Thoracic aorta (tissue), 2 donors: ENCODE results near the gene DCBLD1. TPM values are rescaled to one million over a fixed set of nuclear protein-coding genes. Genes with fewer than 3 reads are reported as not detected.

Experiments used
- ATAC-seq: fragments of 150-250 bp; one replicate; pipeline ENCODE4 v1.8.0; 2017; ENCODE audit warnings: low read depth; ENCODE audit not compliant: insufficient number of reproducible peaks, low FRiP score
- DNase-seq: peaks from one replicate; pipeline ENCODE4 v3.0.0-alpha.2; 2020; ENCODE audit warnings: low spot score
- H3K27ac ChIP-seq, 2 donors: fragments of 200-600 bp; sonication (generic); 1 replicate in 1 of 2; 2 replicates in 1 of 2; pipeline ENCODE4 v1.5.1; 2016; ENCODE audit warnings: mild to moderate bottlenecking in 2 of 2, moderate library complexity in 2 of 2
- H3K27me3 ChIP-seq: fragments of 200-600 bp; sonication (generic); replicated peaks from 2 replicates; pipeline ENCODE4 v1.6.0; 2016; ENCODE audit warnings: mild to moderate bottlenecking; ENCODE audit not compliant: insufficient read depth
- H3K36me3 ChIP-seq: fragments of 200-600 bp; sonication (generic); one replicate; pipeline ENCODE4 v1.5.1; 2016
- H3K4me1 ChIP-seq, 2 donors: fragments of 200-600 bp; sonication (generic); 1 replicate in 1 of 2; 2 replicates in 1 of 2; pipeline versions ENCODE4 v1.5.1 to v1.6.0; 2016; ENCODE audit warnings: low read depth in 2 of 2, mild to moderate bottlenecking in 1 of 2; ENCODE audit not compliant: control insufficient read depth in 1 of 2
- H3K4me3 ChIP-seq: fragments of 200-600 bp; sonication (generic); 2 replicates; pipeline ENCODE4 v1.5.1; 2016; ENCODE audit warnings: mild to moderate bottlenecking
- H3K9me3 ChIP-seq: fragments of 200-600 bp; sonication (generic); 2 replicates; pipeline ENCODE4 v1.5.1; 2016
- CTCF ChIP-seq: fragments of 200-600 bp; sonication (generic); IDR thresholded peaks from one replicate; pipeline ENCODE4 v1.5.1; 2019; ENCODE audit warnings: antibody characterized with exemption
- total RNA-seq, 2 donors: library from RNA; depleted of rRNA; stranded (reverse); fragments of >200 nt; gene quantifications; one replicate each; pipeline versions ENCODE4 v1.1.0 to v1.2.3, GENCODE V29; 2016

The DCBLD1 gene
- total RNA-seq, 2 donors from 2014 or later: 6.4 to 33.2 TPM

- Histone ChIP-seq H3K4me1 (peaks cover 20 to 39% of the 10 kb centered on the region in 2 donors), H3K4me3 (peak overlapping the region; percentile 18), H3K36me3 (no peaks in the 10 kb centered on the region), H3K27ac (peak overlapping the region; percentile 11 to 68), H3K9me3 (no peaks in the 10 kb centered on the region), H3K27me3 (no peaks in the 10 kb centered on the region)
- ATAC-seq (no peak), DNase-seq (no peak)
- no peak for TF ChIP-seq CTCF
Observed at GRCh38 chr6:117498159-117498558, 15.7 kb downstream of the DCBLD1 start.

GRCh38 chr6:117501722-117502121 is 19.2 kb downstream of the DCBLD1 start:
- no peak overlapping the region for H3K27ac ChIP-seq

GRCh38 chr6:117502580-117502979 is 20.1 kb downstream of the DCBLD1 start:
- no peaks in the 10 kb centered on the region for H3K36me3 ChIP-seq
- DNase-seq (no peak), ATAC-seq (no peak)
- H3K27me3 ChIP-seq: no peaks in the 10 kb centered on the region
- no peaks in the 10 kb centered on the region for H3K9me3 ChIP-seq
- no peak overlapping the region for H3K4me3 ChIP-seq
- H3K27ac ChIP-seq: no peak overlapping the region
- no peak for TF ChIP-seq CTCF
- peaks cover 14 to 27% of the 10 kb centered on the region in 2 donors for H3K4me1 ChIP-seq

More at GRCh38 chr6:117501722-117502121, 19.2 kb downstream of the DCBLD1 start:
- no peaks in the 10 kb centered on the region for H3K9me3 ChIP-seq
- no peaks in the 10 kb centered on the region for H3K27me3 ChIP-seq
- TF ChIP-seq CTCF: no peak
- peaks cover 16 to 28% of the 10 kb centered on the region in 2 donors for H3K4me1 ChIP-seq
- H3K36me3 ChIP-seq: no peaks in the 10 kb centered on the region
- no peak overlapping the region for H3K4me3 ChIP-seq
- no peak for DNase-seq
- ATAC-seq: no peak

GRCh38 chr6:117503211-117503610 is 20.7 kb downstream of the DCBLD1 start:
- Histone ChIP-seq H3K27me3 (no peaks in the 10 kb centered on the region), H3K27ac (no peak overlapping the region), H3K4me1 (peaks cover 12 to 22% of the 10 kb centered on the region in 2 donors), H3K4me3 (no peak overlapping the region), H3K36me3 (no peaks in the 10 kb centered on the region), H3K9me3 (no peaks in the 10 kb centered on the region)
- TF ChIP-seq CTCF: no peak
- ATAC-seq: no peak
- DNase-seq: no peak

GRCh38 chr6:117504478-117505144 is 22.1 kb downstream of the DCBLD1 start:
- Histone ChIP-seq H3K27ac (no peak overlapping the region), H3K27me3 (no peaks in the 10 kb centered on the region), H3K4me3 (no peak overlapping the region), H3K4me1 (peaks cover 7 to 14% of the 10 kb centered on the region in 2 donors), H3K9me3 (no peaks in the 10 kb centered on the region), H3K36me3 (no peaks in the 10 kb centered on the region)
- ATAC-seq (no peak), DNase-seq (no peak)
- TF ChIP-seq CTCF: no peak
